ENCODE data around the gene RHBG. TPM values are rescaled to one million over a fixed set of nuclear protein-coding genes. Genes with fewer than 3 reads are reported as not detected.
"Not testable (repeated sequence)": the region's sequence is repeated elsewhere in the genome, so short reads cannot be mapped to it uniquely, and the experiment has no call there.

RHBG gene
- total RNA-seq, 2 donors from 2014 or later, result not detected

DNA sequence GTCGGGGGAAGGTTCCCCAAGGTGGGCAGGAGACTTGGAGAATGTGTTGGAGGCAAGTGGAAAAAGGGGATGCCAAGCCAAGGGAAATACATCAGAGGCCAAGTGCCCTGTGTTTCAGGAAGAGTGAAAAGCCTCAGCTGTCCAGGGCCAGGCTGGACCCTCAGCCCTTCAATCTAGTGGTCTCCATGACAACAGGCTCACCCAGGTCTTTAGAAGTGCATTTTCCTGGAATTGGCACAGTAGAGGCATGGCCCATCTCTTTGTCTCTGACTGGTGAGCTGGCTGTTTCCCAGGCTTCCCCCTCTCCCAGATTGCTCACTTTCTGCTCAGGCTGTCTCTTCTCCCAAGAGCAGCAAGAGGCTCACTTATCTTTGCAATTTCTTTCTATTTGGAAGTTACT, 10.4 kb upstream of the RHBG start:
- DNase-seq, result no peak
- ATAC-seq, result no peak
- intact Hi-C loops (cut with DNase I), result no loop called here

- DNase-seq, result no peak
- intact Hi-C loops (cut with DNase I), result no loop called here
- ATAC-seq, result no peak
Measured at GRCh38 chr1:156359249-156359648, 9.8 kb upstream of the RHBG start.

GRCh38 chr1:156359973-156360372, 9.0 kb upstream of the RHBG start:
- intact Hi-C loops (cut with DNase I), result no loop called here
- ATAC-seq (no peak), DNase-seq (no peak)

DNA sequence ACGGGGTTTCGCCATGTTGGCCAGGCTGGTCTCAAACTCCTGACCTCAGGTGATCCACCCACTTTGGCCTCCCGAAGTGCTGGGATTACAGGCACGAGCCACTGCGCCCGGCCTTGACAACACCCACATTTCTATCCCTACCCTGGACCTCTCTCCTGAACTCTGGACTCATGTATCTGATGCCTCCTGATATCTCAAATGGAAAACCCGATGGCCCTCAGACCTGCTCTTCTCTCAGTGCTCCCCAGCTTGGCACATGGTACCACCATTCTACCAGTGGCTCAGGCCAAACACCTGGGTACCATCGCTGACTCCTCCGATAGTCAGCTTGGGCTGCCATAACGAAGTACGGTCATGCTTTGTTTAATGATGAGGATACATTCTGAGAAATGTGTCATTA, 8.5 kb upstream of the RHBG start:
- DNase-seq (no peak), ATAC-seq (no peak)
- intact Hi-C loops (cut with DNase I), result no loop called here

DNA sequence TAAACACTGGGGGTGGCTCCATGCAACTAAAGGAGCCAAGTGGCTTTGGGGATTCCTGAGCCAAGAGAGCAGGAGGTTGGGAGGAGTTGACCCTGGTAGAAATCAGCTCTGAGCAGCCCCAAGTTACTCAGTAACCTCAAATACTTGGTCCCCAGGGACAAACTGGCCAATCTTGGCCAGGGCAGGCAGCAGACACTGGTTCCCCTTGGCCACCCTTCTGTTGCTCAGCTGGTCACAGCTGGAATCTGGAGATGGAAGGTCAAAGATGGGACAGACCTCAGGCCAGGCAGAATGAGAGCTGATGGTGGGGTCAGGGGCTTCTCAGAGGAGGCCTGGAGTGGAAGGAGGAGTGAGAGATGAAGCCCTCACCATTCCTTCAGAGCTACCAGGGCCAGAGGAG, 3.3 kb upstream of the RHBG start:
- ATAC-seq, result no peak
- intact Hi-C loops (cut with DNase I), result no loop called here

DNA sequence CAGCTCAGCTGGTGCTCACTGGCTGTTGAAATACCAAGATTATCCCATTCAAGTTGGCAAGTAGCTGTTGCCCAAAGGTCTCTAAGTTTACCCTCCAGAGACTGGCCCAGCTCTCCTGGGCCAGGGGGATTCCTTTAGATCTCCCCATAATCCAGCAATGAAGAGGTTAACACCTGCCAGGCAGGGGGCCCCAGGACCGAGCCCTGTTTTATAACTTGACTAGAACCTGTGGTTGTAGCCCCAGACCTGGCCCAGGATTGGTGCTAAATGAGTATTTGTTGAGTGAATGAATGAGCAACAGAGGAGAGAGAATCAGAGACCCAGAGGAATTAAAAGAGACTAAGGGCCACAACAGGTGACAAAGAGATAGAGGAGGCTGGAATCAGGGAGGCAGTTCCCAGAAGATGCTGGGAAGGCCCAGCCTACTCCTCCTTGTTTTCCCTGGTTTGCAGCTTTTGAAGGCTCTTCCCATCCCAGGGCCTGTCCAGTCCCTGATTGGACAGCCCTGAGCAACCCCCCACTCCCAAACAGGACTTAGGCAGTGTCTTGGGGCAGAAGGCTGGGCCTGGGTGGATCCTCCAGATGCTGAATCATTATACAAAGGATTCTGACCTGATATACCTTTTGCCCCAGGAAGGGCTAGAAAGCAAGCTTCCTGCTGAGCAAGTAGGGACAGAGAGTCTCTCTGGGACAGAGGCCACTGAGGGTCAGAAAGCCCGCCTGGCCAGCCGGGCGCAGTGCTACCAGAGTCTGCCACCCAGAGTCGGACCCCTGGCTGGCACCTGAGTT, 2.4 kb upstream of the RHBG start:
- intact Hi-C loops (cut with DNase I), result no loop called here
- ATAC-seq (no peak), DNase-seq (no peak)

More for the DNA sequence above, 3.3 kb upstream of the RHBG start:
- no peak for DNase-seq

- intact Hi-C loops (cut with DNase I), result no loop called here
- DNase-seq, result no peak
- no peak for ATAC-seq
Measured at GRCh38 chr1:156367383-156368156, 1.4 kb upstream of the RHBG start.

DNA sequence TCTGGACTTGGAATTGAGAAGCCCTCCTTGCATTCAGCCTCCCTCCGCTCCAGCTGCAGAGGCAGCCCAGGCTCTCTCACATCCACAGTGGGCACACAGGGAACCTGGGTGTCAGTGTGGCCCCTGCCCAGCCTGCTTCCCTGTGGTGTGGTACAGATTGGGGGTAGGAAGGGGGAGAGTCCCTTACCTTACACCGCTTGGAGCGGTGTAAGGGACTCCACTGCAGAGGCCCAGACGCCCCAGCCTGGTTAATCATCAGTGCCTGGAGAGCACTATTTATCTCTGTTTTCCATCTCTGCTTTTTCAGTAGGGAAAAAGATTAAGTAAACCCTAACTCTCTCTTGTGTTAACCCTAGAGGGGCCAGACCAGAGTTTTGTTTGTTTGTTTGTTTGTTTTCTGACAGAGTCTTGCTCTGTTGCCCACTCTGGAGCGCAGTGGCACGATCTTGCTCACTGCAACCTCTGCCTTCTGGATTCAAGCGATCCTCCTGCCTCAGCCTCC, 803 bp upstream of the RHBG start:
- DNase-seq (no peak), ATAC-seq (no peak)
- intact Hi-C loops (cut with DNase I), result no loop called here

DNA sequence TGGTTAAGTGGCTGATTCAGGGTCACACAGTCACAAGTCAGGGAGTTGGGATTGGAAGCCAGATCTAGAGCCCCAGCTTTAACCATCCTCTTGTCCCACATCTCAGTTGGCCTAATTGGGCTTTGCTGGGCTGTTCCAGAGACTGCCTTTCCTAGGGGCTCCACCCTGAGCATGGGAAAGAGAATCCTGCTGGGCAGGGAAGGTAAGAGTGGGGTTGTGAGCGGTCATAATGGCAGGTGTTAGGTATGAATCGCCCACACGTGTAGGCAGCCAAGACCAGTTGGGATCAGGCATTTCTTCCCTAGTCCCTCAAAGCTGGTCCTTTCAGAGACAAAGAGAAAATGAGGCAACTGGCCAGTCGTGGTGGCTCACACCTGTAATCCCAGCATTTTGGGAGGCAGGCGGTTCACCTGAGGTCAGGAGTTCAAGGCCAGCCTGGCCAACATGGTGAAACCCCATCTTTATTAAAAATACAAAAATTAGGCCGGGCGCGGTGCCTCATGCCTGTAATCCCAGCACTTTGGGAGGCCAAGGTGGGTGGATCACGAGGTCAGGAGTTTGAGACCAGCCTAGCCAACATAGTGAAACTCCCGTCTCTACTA, 775 bp downstream of the RHBG start:
- intact Hi-C loops (cut with DNase I); ATAC-seq; DNase-seq: not testable (repeated sequence)

- ATAC-seq (peak; percentile 34 to 70), DNase-seq (peak; percentile 64)
- intact Hi-C loops (cut with DNase I), result no loop called here
Measured at GRCh38 chr1:156371553-156372264, 2.7 kb downstream of the RHBG start.

DNA sequence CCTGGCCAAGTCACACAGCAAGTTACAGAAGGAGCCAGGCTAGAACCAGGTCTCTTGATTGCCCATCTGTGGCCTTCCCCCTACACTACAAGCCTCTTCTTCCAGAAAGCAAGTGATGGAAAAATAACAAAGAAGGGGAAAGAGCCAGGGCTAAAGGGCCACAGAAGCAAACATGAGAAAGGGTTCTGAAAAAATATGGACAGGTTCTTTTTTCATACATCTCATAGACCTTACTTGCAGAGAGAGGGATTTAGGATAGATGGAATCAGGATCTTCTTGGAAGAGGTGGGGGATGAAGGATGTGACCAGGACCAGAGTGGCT, 3.2 kb downstream of the RHBG start:
- intact Hi-C loops (cut with DNase I), result no loop called here
- ATAC-seq (no peak), DNase-seq (no peak)

GRCh38 chr1:156372876-156373275, 3.9 kb downstream of the RHBG start:
- intact Hi-C loops (cut with DNase I), result no loop called here
- no peak for ATAC-seq

GRCh38 chr1:156373546-156373945, 4.5 kb downstream of the RHBG start:
- ATAC-seq (no peak), DNase-seq (no peak)
- intact Hi-C loops (cut with DNase I), result no loop called here

More at GRCh38 chr1:156372876-156373275, 3.9 kb downstream of the RHBG start:
- no peak for DNase-seq

- DNase-seq, result no peak
- intact Hi-C loops (cut with DNase I), result no loop called here
- ATAC-seq, result no peak
Measured at GRCh38 chr1:156376146-156376545, 7.1 kb downstream of the RHBG start.

DNA sequence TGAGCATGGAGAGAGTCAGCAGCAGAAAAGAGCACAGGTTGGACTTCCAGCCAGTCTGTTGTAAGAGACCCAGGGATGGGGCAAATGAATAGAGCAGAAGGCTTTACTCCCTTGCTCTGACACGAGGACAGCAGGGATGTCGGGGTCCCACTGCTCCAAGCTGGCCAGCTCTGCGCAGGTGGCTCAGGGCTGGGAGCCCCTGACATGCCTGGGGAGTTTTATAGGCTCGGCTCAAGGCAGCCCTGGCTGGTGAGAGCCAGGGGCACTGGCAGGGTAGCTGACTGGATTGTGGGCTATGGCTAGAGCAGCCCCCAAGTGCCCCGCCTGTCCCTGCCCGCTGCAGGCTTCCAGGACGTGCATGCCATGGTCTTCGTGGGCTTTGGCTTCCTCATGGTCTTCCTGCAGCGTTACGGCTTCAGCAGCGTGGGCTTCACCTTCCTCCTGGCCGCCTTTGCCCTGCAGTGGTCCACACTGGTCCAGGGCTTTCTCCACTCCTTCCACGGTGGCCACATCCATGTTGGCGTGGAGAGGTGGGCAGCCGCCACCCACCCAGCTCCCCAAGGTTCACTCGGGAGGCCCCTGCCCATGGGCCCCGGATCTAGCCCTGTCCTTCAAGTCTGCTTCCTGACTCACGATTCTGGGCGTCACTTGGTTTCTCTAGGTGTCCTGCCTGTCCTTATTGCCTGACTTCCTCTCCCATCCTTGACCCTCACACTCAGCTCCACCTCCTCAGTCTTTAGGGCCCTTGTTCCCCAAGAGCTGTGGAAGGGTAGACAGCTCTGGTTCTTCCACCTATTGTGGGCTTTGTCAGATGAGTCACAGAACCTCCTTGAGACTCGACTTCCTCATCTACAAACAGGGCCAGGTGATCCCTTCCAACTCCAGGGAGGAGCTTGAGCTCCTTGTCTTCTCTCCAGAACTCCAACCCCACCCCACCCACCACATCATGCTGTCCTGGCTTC, 8.2 kb downstream of the RHBG start:
- intact Hi-C loops (cut with DNase I), result no loop called here
- no peak for DNase-seq
- ATAC-seq, result no peak

DNA sequence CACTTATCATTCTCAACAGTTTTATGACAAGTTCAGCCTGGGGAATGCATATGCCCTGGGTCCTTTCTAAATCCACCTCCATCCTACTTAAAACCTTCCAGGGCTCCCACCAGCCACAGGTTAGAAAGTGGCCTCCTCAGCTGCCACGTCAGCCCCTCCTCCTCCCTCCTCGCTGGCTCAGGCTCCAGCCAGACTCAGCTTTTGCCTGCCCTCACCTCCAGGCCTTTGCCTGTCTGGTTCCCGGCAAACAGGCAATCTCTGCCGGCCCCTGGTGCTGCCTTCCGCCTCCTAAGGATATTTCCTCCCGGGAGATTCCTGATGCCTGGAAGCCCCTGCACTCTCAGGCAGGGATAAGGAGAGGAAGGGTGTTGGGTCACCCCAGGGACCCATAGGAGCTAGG, 9.5 kb downstream of the RHBG start:
- intact Hi-C loops (cut with DNase I), result no loop called here
- DNase-seq, result no peak
- ATAC-seq, result no peak

- intact Hi-C loops (cut with DNase I), result loop anchor here (10.0 kb wide), 2 partner anchors 155 to 225 kb away; partner anchors contain the start of gene GPATCH4 (in 1 of the 2)
- no peak for ATAC-seq
- no peak for DNase-seq
Measured at GRCh38 chr1:156379420-156380165, 10.6 kb downstream of the RHBG start.

GRCh38 chr1:156382561-156382960, 13.6 kb downstream of the RHBG start:
- DNase-seq (no peak), ATAC-seq (no peak)
- intact Hi-C loops (cut with DNase I), result loop anchor here (10.0 kb wide), 2 partner anchors 152 to 222 kb away; partner anchors contain the start of gene GPATCH4 (in 1 of the 2)
